Lower leg skin (tissue), 3 donors: ENCODE data around the gene MAGEA2.
"Not testable (repeated sequence)": the region's sequence is repeated elsewhere in the genome, so short reads cannot be mapped to it uniquely, and the experiment has no call there.

Experiments used
- CTCF ChIP-seq, 3 donors: fragments of 450-650 bp; IDR thresholded peaks; one replicate each; pipeline ENCODE4 v1.5.1; 2016; ENCODE audit warnings: antibody characterized with exemption in 3 of 3, mild to moderate bottlenecking in 3 of 3, moderate library complexity in 2 of 3
- POLR2A ChIP-seq, 2 donors: fragments of 450-650 bp; IDR thresholded peaks; one replicate each; pipeline ENCODE4 v1.6.1; 2016 to 2017; ENCODE audit warnings: antibody characterized with exemption in 2 of 2, mild to moderate bottlenecking in 1 of 2, moderate library complexity in 1 of 2

GRCh38 chrX:152700390-152700789, 53.3 kb downstream of the MAGEA2 start:
- TF ChIP-seq CTCF, POLR2A (IDR thresholded peaks at IDR 0.05): not testable (repeated sequence)
